Measurements from ENCODE around the gene SCGB3A1.
A peak's percentile ranks its signal among the peaks of the same experiment; 100 is the strongest.

Gene SCGB3A1

DNA sequence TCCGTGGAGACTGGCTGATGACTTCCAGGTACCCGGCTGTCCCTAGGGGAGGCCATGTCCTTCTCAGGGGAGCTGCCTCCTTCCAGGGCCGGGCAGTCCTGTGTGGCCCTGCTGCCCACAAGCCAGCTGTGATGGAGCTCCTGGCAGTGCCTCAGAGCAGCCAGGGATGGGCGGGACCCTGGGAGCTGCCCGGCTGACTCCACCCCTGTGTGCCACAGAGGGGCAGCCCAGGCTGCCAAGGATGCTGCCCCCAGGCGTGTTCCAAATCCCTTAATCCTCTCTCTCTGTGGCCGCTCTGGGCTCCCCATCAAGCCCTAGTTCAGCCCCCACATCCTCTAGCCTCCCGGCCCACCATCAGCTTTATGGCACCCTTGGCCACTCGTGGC, 7.0 kb upstream of the SCGB3A1 start:
- Histone ChIP-seq H3K4me3 (ENCODE audit: insufficient read depth, low read depth, low read length, poor library complexity, severe bottlenecking) (no peak overlapping the region), H3K27ac (ENCODE audit: insufficient read depth, low read length, poor library complexity, severe bottlenecking) (no peak overlapping the region), H3K9me3 (ENCODE audit: control insufficient read depth, low read length) (no peaks in the 10 kb centered on the region), H3K4me1 (ENCODE audit: control insufficient read depth, insufficient read depth, low read length, poor library complexity, severe bottlenecking) (no peaks in the 10 kb centered on the region), H3K27me3 (replicated peaks; ENCODE audit: control insufficient read depth, insufficient read depth, low read length, poor library complexity, severe bottlenecking) (no peaks in the 10 kb centered on the region), H3K36me3 (ENCODE audit: control insufficient read depth, insufficient read depth, low read length) (no peaks in the 10 kb centered on the region)
- no peak for DNase-seq

DNA sequence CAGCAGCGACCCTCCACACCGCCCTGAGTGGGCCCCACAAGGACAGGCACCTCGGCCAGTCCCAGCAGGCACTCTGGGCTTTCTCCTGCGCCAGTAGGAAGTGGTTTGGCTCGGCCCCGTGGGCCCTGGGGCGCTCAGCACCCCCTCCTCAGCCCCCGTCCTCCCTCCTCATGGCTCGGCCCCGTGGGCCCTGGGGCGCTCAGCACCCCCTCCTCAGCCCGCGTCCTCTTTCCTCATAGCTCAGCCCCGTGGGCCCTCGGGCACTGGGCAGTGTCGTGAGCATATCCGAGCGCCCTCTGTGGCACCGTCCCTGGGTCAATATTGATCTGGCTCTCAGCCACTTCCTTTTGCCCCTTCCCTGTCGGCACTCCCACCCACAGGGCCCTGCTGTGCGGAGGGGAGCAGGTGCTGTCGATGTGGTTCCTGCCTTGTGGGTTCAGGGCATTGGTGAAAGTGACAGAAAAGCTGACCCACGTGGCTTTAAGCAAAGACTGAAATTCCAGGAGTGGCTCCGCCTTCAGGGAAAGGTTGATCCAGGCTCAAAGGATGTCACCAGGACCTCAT, 5.5 kb upstream of the SCGB3A1 start:
- no peak for DNase-seq
- Histone ChIP-seq H3K36me3 (ENCODE audit: control insufficient read depth, insufficient read depth, low read length) (no peaks in the 10 kb centered on the region), H3K27me3 (replicated peaks; ENCODE audit: control insufficient read depth, insufficient read depth, low read length, poor library complexity, severe bottlenecking) (peaks cover 2% of the 10 kb centered on the region), H3K27ac (ENCODE audit: insufficient read depth, low read length, poor library complexity, severe bottlenecking) (no peak overlapping the region), H3K4me1 (ENCODE audit: control insufficient read depth, insufficient read depth, low read length, poor library complexity, severe bottlenecking) (no peaks in the 10 kb centered on the region), H3K4me3 (ENCODE audit: insufficient read depth, low read depth, low read length, poor library complexity, severe bottlenecking) (no peak overlapping the region), H3K9me3 (ENCODE audit: control insufficient read depth, low read length) (no peaks in the 10 kb centered on the region)

DNA sequence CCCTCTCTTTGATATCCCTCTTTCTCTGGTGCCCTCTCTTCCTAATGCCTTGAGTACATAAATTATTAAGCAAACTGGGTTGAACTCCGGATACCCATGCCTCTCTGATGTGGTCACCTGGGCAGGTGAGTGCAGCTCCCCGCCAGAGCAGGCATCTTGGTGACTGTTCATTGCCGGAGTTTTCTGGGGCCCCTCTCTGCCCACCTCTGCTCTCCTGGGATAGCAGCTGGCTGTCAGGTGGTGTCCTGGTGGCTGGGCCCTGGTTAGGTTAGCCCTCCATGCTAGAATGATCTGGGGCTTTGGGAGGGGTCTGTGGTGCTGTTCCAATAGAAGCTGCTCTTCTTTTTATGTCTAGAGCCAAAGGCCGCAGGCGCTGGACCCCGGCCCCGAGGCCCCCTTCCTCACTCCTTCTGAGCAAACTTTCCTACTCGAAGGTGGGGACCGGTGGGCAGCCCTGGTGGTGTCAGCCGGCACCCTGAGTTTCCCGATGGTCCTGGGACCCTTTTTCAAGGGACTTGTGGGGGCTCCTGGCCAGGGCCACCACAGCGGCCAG, 4.9 kb upstream of the SCGB3A1 start:
- H3K36me3 ChIP-seq (ENCODE audit: control insufficient read depth, insufficient read depth, low read length) = no peaks in the 10 kb centered on the region
- H3K4me1 ChIP-seq (ENCODE audit: control insufficient read depth, insufficient read depth, low read length, poor library complexity, severe bottlenecking) = no peaks in the 10 kb centered on the region
- no peaks in the 10 kb centered on the region for H3K9me3 ChIP-seq (ENCODE audit: control insufficient read depth, low read length)
- no peak for DNase-seq
- H3K27ac ChIP-seq (ENCODE audit: insufficient read depth, low read length, poor library complexity, severe bottlenecking) = no peak overlapping the region
- H3K27me3 ChIP-seq (replicated peaks; ENCODE audit: control insufficient read depth, insufficient read depth, low read length, poor library complexity, severe bottlenecking) = peaks cover 7% of the 10 kb centered on the region
- no peak overlapping the region for H3K4me3 ChIP-seq (ENCODE audit: insufficient read depth, low read depth, low read length, poor library complexity, severe bottlenecking)

DNA sequence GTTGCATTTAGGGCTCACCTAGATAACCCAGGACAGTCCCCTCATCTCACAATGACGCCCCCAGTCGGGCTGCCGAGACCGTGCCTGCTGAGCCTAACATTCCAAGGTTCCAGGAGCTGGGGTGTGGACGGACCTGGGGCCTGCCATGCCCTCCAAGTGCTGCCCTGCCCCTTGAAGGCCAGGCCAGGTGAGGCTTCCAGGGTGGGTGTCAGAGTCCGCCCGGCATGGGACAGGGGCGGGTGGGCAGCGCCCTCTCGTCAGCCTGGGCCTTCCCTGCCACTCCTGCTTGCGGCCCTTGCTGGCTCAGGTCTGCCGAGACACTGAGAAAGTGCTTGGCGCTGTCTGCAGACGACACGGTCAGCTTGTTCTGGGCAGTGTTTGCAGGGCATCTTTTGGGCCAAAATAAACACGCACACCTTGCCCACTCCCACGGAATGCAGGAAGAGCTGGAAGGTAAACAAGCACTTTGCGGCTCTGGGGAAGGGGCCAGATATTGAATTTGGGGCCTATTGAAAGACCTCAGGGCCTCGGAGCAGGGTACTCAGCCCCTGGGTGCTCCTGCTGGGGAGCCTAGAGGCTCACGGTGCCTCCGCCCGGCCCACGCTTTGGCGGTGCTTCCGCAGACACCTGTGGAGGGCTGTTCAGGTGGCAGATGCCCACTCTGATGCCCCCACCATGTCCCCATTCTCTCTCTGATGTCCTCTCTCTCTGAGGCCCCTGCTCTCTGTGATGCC, 4.2 kb upstream of the SCGB3A1 start:
- H3K36me3 ChIP-seq (ENCODE audit: control insufficient read depth, insufficient read depth, low read length) = no peaks in the 10 kb centered on the region
- no peak overlapping the region for H3K27ac ChIP-seq (ENCODE audit: insufficient read depth, low read length, poor library complexity, severe bottlenecking)
- peaks cover 14% of the 10 kb centered on the region for H3K27me3 ChIP-seq (replicated peaks; ENCODE audit: control insufficient read depth, insufficient read depth, low read length, poor library complexity, severe bottlenecking)
- H3K4me3 ChIP-seq (ENCODE audit: insufficient read depth, low read depth, low read length, poor library complexity, severe bottlenecking) = no peak overlapping the region
- peaks cover 2% of the 10 kb centered on the region for H3K4me1 ChIP-seq (ENCODE audit: control insufficient read depth, insufficient read depth, low read length, poor library complexity, severe bottlenecking)
- DNase-seq = no peak
- no peaks in the 10 kb centered on the region for H3K9me3 ChIP-seq (ENCODE audit: control insufficient read depth, low read length)

DNA sequence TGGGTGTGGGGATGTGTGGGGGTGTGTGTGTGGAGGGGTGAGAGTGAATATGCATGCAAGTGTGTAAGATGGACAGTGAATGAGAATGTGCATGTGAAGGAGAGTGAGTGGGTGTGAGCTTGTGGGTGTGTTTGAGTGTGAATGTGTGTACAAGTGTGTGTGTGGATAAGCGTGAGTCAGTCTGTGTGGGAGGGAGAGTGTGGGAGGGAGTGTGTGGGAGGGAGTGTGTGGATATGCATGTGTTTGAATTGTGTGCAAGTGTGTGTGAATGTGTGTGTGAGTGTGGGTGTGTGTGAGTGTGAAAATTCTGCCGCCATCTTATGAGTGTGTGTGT, 3.7 kb upstream of the SCGB3A1 start:
- DNase-seq = no peak

DNA sequence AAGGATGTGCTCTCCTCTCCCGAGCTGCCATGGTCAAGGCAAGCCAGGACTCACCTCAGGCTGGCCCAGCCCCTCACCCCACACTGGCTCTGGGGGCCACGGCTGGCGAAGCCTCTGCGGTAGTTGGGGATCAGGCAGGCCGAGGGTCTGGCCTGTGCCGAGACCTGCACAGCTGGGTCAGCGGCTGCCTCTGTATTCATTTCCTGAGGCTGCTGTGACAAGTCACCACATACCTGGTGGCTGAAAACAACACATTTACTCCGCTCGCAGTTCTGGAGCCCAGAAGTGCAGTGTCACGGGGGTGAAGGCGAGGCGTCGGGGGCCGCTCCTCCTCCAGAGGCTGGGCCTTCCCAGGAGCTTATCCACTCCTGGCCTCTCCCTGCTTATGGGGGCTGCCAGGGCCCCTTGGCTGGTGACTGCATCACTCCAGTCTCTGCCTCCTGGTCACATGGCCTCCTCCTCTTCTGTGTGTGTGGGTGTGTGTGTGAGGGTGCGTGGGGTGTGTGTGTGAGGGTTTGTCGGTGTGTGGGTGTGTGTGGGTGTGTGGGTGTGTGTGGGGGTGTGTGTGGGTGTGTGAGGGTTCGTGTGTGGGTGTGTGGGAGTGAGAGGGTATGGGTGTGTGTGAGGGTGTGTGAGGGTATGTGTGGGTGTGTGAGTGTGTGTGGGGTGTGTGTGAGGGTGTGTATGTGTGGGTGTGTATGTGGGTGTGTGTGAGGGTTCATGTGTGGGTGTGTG, 3.2 kb upstream of the SCGB3A1 start:
- Histone ChIP-seq H3K9me3 (ENCODE audit: control insufficient read depth, low read length) (no peaks in the 10 kb centered on the region), H3K27me3 (replicated peaks; ENCODE audit: control insufficient read depth, insufficient read depth, low read length, poor library complexity, severe bottlenecking) (peaks cover 22% of the 10 kb centered on the region), H3K36me3 (ENCODE audit: control insufficient read depth, insufficient read depth, low read length) (no peaks in the 10 kb centered on the region), H3K4me3 (ENCODE audit: insufficient read depth, low read depth, low read length, poor library complexity, severe bottlenecking) (no peak overlapping the region), H3K4me1 (ENCODE audit: control insufficient read depth, insufficient read depth, low read length, poor library complexity, severe bottlenecking) (peaks cover 2% of the 10 kb centered on the region), H3K27ac (ENCODE audit: insufficient read depth, low read length, poor library complexity, severe bottlenecking) (no peak overlapping the region)
- DNase-seq = no peak

More for the DNA sequence above, 3.7 kb upstream of the SCGB3A1 start:
- Histone ChIP-seq H3K36me3 (ENCODE audit: control insufficient read depth, insufficient read depth, low read length) (no peaks in the 10 kb centered on the region), H3K4me3 (ENCODE audit: insufficient read depth, low read depth, low read length, poor library complexity, severe bottlenecking) (no peak overlapping the region), H3K4me1 (ENCODE audit: control insufficient read depth, insufficient read depth, low read length, poor library complexity, severe bottlenecking) (peaks cover 2% of the 10 kb centered on the region), H3K27me3 (replicated peaks; ENCODE audit: control insufficient read depth, insufficient read depth, low read length, poor library complexity, severe bottlenecking) (peaks cover 19% of the 10 kb centered on the region), H3K27ac (ENCODE audit: insufficient read depth, low read length, poor library complexity, severe bottlenecking) (no peak overlapping the region), H3K9me3 (ENCODE audit: control insufficient read depth, low read length) (no peaks in the 10 kb centered on the region)

DNA sequence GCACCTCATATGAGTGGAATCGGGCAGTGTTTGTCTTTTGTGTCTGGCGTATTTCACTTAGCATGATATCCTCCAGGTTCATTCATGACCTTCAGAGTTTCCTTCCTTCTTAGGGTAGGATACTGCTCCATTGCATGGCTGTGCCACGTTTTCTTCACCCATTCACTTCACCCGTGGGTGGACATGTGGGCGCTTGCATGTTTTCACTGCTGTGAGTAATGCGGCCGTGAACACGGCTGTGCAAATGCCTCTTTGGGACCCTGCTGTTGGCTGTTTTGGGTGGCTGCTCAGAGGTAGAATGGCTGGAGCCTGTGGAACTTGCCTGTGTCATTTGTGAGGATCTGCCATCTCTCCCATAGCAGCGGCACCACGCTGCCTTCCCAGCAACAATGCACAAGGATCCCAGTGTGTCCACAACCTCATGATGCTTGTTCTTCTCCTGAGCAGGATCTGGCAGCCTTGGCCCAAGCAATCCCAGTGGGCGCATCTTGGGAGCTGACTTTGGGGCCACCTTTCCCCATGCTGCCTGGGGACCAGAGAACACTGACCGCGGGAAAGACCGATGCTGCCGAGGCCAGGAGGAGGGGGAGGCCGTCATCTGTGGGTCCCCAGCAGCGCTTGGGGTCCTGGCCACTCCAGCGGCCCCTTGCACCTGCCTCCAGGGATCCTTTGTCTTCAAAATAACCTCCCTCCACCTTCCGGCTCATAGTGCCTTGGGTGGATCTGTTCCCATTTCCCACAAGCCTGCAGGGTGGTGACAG, 2.3 kb upstream of the SCGB3A1 start:
- H3K4me1 ChIP-seq (ENCODE audit: control insufficient read depth, insufficient read depth, low read length, poor library complexity, severe bottlenecking) = peaks cover 2% of the 10 kb centered on the region
- H3K27me3 ChIP-seq (replicated peaks; ENCODE audit: control insufficient read depth, insufficient read depth, low read length, poor library complexity, severe bottlenecking) = peaks cover 22% of the 10 kb centered on the region
- H3K27ac ChIP-seq (ENCODE audit: insufficient read depth, low read length, poor library complexity, severe bottlenecking) = no peak overlapping the region
- H3K36me3 ChIP-seq (ENCODE audit: control insufficient read depth, insufficient read depth, low read length) = no peaks in the 10 kb centered on the region
- H3K4me3 ChIP-seq (ENCODE audit: insufficient read depth, low read depth, low read length, poor library complexity, severe bottlenecking) = no peak overlapping the region
- no peak for DNase-seq
- no peaks in the 10 kb centered on the region for H3K9me3 ChIP-seq (ENCODE audit: control insufficient read depth, low read length)

DNA sequence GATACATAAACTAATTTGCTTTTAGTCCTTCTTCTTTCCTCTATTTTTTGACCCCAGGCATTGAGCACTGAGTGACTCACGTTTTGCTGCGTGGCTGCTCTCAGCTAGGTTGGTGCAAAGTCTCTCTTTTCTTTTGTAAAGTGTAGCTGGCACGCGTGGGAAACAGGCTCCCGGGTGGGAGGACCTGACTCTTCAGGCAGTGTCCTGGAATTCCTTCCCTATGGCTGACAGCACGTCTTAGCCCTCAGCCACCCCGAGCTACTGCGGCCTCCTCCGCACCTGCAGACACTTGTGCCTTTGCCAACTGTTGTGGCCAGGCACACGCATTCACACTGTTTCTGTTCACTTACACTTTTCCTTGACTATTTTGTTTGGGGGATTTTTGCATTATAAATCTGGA, 877 bp upstream of the SCGB3A1 start:
- H3K9me3 ChIP-seq (ENCODE audit: control insufficient read depth, low read length) = no peaks in the 10 kb centered on the region
- no peaks in the 10 kb centered on the region for H3K36me3 ChIP-seq (ENCODE audit: control insufficient read depth, insufficient read depth, low read length)
- H3K27me3 ChIP-seq (replicated peaks; ENCODE audit: control insufficient read depth, insufficient read depth, low read length, poor library complexity, severe bottlenecking) = peaks cover 22% of the 10 kb centered on the region
- peaks cover 2% of the 10 kb centered on the region for H3K4me1 ChIP-seq (ENCODE audit: control insufficient read depth, insufficient read depth, low read length, poor library complexity, severe bottlenecking)
- H3K27ac ChIP-seq (ENCODE audit: insufficient read depth, low read length, poor library complexity, severe bottlenecking) = no peak overlapping the region
- no peak overlapping the region for H3K4me3 ChIP-seq (ENCODE audit: insufficient read depth, low read depth, low read length, poor library complexity, severe bottlenecking)
- DNase-seq = no peak

DNA sequence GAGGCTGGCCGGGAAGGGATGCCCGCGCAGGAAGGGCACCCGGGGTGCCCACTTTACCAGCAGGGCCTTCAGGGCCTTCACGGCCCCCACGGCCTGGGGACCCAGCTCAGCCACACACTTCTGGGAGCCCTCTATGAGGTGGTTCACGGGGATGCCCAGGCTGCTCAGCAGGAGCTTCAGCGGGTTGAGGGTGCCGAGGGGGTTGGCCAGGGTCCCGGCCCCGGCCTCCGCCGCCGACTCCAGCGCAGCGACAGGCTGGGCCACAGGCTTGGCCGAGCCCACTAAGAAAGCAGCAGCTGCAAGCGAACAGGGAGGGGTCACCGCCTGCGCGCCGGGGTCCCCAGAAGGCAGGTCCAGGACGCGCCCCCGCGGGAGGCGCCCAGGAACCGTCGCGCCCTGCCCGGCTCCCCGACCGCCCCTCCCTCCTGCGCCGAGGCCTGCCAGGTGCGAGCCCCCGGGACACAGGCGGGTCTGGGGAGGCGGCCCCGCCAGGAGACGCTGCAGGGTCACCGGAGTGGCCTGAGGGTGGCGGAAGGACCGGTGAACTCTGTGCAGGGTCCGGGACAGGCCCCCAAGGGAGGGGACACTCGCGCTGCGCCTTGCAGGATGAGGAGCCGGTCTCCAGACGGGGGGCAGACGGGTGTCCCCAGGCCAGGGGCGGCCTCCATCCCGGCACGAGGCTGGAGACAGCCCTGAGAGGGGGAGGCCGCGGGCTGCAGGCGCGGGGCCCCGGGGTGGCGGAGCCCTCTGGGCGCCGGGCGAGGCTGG, 572 bp downstream of the SCGB3A1 start:
- Histone ChIP-seq H3K27me3 (replicated peaks; ENCODE audit: control insufficient read depth, insufficient read depth, low read length, poor library complexity, severe bottlenecking) (peaks cover 22% of the 10 kb centered on the region), H3K36me3 (ENCODE audit: control insufficient read depth, insufficient read depth, low read length) (no peaks in the 10 kb centered on the region), H3K4me1 (ENCODE audit: control insufficient read depth, insufficient read depth, low read length, poor library complexity, severe bottlenecking) (peaks cover 2% of the 10 kb centered on the region), H3K27ac (ENCODE audit: insufficient read depth, low read length, poor library complexity, severe bottlenecking) (no peak overlapping the region), H3K4me3 (ENCODE audit: insufficient read depth, low read depth, low read length, poor library complexity, severe bottlenecking) (peak overlapping the region; percentile 17), H3K9me3 (ENCODE audit: control insufficient read depth, low read length) (no peaks in the 10 kb centered on the region)
- no peak for DNase-seq
